Measurements from ENCODE around the gene CDH22.

GRCh38 chr20:46227272-46227767 lies 81.0 kb downstream of the CDH22 start:
- TF ChIP-seq CTCF (IDR thresholded peaks at IDR 0.05): no peak
- TF ChIP-seq POLR2A (IDR thresholded peaks at IDR 0.05): no peak
